ENCODE measurements around the gene AAK1.
A peak's percentile ranks its signal among the peaks of the same experiment; 100 is the strongest.
"Not testable (repeated sequence)": the region's sequence is repeated elsewhere in the genome, so short reads cannot be mapped to it uniquely, and the experiment has no call there.

Gene AAK1

DNA sequence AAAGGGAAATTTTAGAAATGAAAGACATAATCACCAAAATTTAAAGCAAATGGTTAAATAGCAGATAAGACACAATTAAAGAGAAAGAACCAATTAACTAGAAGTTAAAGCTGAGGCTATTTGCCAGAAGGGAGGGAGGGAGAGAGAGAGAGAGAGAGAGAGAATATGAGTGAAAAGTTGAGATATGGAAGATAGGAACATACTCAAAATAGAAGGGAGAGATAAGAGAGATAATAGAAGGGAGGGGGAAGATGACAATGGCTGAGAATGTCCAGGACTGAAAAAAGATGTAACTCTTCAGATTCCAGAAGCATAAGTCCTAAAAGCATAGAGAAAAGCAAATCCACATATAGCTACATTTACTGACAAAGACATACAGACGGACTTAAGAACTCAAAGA lies 17.1 kb upstream of the AAK1 start:
- TF ChIP-seq, protein P1, sequence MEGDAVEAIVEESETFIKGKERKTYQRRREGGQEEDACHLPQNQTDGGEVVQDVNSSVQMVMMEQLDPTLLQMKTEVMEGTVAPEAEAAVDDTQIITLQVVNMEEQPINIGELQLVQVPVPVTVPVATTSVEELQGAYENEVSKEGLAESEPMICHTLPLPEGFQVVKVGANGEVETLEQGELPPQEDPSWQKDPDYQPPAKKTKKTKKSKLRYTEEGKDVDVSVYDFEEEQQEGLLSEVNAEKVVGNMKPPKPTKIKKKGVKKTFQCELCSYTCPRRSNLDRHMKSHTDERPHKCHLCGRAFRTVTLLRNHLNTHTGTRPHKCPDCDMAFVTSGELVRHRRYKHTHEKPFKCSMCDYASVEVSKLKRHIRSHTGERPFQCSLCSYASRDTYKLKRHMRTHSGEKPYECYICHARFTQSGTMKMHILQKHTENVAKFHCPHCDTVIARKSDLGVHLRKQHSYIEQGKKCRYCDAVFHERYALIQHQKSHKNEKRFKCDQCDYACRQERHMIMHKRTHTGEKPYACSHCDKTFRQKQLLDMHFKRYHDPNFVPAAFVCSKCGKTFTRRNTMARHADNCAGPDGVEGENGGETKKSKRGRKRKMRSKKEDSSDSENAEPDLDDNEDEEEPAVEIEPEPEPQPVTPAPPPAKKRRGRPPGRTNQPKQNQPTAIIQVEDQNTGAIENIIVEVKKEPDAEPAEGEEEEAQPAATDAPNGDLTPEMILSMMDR (IDR thresholded peaks at IDR 0.05) = no peak
- no peak overlapping the region for H3K27ac ChIP-seq
- no peak overlapping the region for H3K4me3 ChIP-seq
- no peak for DNase-seq (ENCODE audit: low spot score)

DNA sequence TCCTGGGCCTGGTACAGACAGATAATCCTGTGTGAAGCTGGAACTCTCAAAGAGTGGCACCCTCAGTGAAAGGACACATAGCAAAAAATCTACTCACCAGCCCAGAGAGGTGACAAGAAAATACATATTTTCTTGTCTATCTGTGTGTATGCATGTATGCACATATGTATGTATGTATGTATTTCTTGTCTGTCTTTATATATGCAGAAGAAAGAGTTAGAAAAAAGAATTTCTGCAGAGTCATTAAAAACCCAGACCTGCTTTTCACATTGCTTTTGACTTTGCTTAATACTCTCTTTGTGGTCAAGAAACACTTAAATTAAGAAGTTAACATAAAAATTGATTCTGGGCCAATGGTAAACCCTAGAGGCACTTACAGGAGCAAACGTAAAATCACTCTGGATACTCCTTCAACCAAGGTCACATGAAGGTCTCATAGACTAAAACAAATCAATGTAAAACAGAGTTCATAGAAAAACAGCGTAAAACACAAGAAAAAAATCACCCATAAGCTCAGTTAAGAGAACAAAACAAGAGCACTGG lies 16.5 kb upstream of the AAK1 start:
- TF ChIP-seq, protein P1 (IDR thresholded peaks at IDR 0.05) = no peak
- no peak overlapping the region for H3K27ac ChIP-seq

DNA sequence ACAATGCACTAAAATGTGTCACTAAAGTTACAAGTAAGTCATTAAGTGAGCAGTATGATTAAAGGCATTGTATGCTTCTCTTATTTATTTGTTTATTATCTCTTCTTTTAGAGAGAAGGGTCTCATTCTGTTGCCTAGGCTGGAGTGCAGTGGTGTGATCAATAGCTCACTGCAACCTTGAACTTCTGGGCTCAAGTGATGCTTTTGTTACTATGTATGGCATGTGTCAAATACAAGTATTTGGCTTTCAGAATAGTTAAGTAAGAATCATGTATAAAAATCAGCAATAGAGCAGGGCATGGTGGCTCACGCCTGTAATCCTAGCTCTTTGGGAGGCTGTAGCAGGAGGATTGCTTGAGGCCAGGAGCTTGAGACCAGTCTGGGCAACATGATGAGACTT lies 15.8 kb upstream of the AAK1 start:
- DNase-seq (ENCODE audit: low spot score) = no peak
- Histone ChIP-seq H3K4me3 (no peak overlapping the region), H3K27ac (no peak overlapping the region)
- TF ChIP-seq, protein P1 (IDR thresholded peaks at IDR 0.05) = no peak

More for the DNA sequence above, 16.5 kb upstream of the AAK1 start:
- H3K4me3 ChIP-seq = no peak overlapping the region
- no peak for DNase-seq (ENCODE audit: low spot score)

DNA sequence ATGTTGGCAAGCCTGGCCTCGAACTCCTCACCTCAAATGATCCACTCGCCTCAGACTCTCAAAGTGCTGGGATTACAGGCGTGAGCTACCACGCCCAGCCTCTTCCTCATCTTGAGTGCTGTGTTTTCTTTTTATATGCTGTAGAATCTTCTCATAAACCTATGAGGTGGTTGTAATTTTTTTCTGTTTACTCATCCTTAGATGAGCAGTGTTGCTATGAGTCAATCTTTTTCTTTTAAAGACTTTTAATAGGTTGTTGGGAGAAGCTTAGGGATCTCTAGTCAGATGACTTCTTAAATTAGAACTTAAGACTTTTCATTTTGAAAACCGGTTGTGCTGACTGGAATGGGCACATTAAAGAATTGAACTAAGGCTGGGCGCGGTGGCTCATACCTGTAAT lies 8.7 kb upstream of the AAK1 start:
- Histone ChIP-seq H3K27ac (no peak overlapping the region), H3K4me3 (no peak overlapping the region)
- TF ChIP-seq, protein P1 (IDR thresholded peaks at IDR 0.05) = no peak
- DNase-seq (ENCODE audit: low spot score) = no peak

DNA sequence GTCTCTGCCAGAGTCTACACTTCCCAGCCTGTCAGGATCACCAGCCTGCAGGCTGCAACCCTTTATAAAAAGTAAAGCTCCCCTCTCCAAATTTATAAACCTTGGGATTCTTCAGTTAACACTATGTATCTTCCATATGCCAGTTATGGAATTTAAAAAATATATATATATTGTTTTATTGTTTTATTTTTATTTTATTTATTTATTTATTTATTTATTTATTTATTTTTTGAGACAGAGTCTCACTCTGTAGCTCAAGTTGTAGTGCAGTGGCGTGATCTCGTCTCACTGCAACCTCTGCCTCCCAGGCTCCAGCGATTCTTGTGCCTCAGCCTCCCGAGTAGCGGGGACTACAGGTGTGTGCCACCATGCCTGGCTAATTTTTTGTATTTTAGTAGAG lies 3.7 kb upstream of the AAK1 start:
- not testable (repeated sequence) for H3K27ac ChIP-seq; DNase-seq (ENCODE audit: low spot score); H3K4me3 ChIP-seq

DNA sequence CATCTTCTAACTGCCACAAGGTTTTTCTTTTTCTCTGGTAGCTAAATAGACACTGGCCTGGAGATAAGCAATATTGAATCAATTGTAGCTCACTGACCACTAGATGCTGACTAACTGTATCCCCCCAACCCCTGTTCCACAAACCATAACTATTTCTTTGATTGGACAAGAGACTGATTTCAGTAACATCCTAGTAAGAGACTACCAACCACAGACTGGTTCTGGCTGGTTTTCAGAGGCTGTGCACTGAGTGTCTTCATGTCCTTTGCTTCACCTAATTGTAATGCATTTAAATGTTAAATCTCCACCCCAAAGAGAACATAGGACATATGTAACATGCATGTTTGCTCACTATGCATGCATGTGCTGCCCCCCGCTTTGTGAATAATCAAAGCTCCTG lies 3.2 kb upstream of the AAK1 start:
- Histone ChIP-seq H3K27ac (no peak overlapping the region), H3K4me3 (no peak overlapping the region)
- TF ChIP-seq, protein P1 (IDR thresholded peaks at IDR 0.05) = no peak
- no peak for DNase-seq (ENCODE audit: low spot score)

DNA sequence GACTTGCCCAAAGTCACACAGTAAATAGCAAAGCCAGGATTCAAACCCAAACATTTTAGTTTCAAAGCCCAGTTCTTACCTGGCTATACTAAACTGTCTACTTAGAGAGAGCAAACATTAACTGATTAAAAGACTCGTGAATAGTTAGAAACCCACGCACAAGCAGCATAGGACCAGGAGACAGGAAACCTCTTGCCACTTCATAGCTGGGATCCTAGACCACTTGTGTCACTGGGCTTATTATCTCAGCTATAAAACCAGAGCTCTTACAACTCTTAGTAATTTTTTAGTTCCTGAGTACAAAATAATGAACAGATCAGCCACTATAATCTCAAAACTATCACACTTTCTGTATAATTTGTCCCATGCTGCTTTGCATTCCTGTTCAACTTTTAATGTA lies 2.4 kb upstream of the AAK1 start:
- Histone ChIP-seq H3K27ac (peak overlapping the region; percentile 97 to 99), H3K4me3 (no peak overlapping the region)
- DNase-seq (ENCODE audit: low spot score) = no peak
- TF ChIP-seq, protein P1 (IDR thresholded peaks at IDR 0.05) = no peak

DNA sequence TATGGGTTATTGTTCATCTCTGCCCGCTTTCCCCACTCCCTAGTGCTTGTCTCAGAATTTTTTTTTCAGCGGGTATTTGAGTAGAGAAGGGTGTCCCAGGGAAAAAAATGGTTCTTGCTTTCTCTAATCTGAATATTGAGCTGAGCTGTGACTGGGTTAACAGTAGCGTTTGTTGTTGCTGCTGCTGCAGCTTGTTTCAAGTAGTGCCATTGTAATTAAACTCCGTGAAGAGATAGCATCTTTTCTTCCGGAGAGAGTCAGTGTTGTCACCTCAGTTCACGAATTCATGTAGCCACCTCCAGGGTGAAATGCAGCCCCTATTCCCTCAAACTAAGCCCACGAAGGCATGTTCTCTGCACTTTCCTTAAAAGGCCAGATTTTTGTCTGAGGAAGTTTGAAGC lies 1.5 kb upstream of the AAK1 start:
- H3K27ac ChIP-seq = peak overlapping the region; percentile 97 to 99

More for the DNA sequence above, 1.5 kb upstream of the AAK1 start:
- no peak for DNase-seq (ENCODE audit: low spot score)
- TF ChIP-seq, protein P1 (IDR thresholded peaks at IDR 0.05) = no peak
- peak overlapping the region; percentile 94 for H3K4me3 ChIP-seq
